GM18907 (cell line): ENCODE measurements around the gene MAST1.
"Not testable (repeated sequence)": the region's sequence is repeated elsewhere in the genome, so short reads cannot be mapped to it uniquely, and the experiment has no call there.

Experiments used
- ATAC-seq: cut with Tn5 transposase; IDR thresholded peaks from one replicate; pipeline ENCODE4 v1.9.1; 2021; ENCODE audit warnings: mild to moderate bottlenecking, moderate library complexity; ENCODE audit not compliant: unreplicated experiment

The MAST1 gene

DNA sequence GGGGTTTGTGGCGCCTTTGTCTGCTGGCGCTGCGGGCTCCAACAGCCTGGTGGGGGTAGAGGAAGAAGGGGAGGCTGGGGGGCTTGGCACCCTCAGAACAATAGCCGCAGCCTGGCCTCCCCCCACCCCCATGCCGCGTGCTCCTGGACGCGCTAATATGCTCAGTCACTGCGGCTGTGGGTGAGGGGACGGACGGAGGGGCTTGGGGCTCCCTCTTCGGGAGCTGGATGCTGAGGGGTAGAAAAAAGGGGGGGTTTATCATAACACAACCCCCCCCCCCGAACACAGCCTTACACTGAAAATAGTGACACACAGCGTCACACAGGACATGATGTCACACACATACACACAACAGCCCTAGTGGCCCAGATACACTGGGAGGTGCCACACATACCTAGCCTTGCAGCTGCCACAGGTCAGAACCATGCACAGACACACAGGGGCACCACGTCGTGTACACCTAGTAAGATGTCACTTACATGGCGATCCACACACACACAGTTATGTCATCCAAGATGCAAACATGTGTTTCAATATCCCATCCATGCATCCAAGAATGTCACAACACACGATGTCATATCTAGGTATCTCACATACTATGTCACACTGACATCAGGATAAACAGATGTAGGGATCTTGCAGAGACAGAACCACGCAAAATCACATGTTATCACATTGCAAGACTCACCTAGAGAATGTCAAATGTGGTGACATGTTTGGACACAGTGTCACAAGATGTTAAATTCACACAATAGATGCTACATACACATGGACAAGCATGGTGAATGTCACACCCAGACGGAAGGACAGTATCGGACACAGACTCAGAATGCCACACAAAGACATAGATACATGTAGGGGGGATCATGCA is 806 bp downstream of the MAST1 start:
- no peak for ATAC-seq

DNA sequence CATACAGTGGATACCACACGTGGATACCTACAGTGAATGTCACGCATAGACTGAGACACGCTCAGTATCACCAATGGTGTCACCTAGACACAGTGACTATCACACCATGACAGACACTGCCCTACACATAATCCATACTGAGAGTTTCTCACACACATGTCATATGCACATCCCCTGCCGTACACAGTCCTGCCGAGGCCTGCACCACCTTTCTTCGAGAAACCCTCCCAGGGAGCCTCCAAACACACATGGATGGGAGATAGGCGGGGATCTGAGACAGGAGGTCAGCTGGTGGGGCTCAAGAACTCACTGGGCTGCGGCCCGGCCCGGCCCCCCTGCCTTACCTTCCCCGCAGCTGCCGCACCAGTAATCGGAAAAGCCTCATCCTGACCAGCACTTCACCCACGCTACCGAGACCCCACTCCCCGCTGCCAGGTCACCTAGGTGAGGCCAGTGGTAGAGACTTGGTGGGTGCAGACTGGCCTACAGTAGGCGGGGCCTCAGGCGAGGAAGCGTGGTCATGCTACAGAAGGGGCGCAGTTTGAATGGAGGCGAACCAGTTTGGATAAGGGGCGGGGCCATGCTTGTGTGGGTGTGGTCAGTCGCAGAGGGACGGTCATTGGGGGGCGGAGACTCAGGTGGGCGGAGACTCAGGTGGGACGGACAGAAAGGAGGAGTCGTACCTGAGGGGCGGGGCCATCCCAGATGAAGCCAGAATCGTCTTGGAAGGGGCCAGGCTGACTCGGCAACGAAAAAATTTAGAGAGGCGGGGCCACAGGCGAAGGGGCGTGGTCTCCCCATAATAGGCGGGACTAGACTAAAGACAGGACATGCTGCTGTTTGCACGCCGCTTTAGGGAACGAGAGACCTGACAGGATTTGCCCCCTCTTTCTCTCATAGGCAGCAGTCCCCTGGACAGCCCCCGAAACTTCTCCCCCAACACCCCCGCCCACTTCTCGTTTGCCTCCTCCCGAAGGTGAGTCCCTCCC is 2.1 kb downstream of the MAST1 start:
- no peak for ATAC-seq

DNA sequence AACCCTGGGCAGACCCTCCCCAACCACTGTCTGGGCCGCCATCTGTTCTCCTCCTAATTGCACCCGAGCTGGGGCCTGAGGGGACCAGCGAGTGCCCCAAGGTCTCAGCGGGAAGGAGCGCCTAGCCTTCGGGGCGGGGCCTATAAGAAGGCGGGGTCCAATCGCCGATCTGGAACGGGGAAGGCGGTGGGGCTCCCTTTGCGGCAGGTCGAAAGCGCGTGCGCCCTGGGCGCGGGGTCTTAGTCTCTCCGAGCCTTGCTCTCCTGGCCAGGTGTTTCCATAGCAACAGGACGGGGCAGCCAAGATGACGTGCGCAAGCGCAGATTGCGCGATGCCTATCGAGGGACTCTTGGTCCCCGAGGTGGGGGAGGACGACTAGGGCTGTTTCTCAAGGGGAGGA is 2.8 kb downstream of the MAST1 start:
- ATAC-seq, result no peak

DNA sequence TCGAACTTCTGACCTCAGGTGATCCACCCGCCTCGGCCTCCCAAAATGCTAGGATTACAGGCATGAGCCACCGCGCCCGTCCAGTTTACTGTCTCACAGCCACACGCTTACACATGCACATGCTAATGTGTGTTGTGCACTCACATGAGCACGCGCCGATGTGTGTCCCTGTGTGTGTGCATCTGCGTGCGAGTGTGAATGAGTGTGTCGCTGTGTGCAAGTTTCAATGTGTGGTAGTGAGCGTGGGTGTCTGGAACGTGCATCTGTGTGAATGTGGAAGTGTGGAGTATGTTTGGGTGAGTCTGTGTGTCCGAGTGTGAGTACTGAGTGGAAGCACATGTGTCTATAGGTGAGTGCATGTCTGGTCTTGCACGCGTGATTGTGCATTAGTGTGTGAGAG is 4.2 kb downstream of the MAST1 start:
- no peak for ATAC-seq

DNA sequence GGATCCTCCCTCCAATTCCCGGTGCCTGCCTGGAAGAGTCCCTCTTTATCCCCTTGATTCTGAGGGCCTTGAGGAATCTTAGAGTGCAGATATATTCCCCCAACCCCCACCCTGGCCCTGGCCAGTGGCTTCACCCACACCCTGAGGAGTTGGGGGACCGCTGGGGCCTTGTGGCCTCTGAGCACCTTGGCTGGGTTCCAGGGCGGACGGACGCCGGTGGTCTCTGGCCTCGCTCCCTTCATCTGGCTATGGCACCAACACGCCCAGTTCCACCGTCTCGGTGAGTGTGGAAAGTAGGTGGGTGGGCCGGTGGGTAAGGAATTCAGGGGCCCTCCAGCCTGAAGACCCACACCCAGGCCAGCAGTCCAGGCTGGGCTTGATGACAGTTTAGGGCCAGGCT is 5.0 kb downstream of the MAST1 start:
- no peak for ATAC-seq

DNA sequence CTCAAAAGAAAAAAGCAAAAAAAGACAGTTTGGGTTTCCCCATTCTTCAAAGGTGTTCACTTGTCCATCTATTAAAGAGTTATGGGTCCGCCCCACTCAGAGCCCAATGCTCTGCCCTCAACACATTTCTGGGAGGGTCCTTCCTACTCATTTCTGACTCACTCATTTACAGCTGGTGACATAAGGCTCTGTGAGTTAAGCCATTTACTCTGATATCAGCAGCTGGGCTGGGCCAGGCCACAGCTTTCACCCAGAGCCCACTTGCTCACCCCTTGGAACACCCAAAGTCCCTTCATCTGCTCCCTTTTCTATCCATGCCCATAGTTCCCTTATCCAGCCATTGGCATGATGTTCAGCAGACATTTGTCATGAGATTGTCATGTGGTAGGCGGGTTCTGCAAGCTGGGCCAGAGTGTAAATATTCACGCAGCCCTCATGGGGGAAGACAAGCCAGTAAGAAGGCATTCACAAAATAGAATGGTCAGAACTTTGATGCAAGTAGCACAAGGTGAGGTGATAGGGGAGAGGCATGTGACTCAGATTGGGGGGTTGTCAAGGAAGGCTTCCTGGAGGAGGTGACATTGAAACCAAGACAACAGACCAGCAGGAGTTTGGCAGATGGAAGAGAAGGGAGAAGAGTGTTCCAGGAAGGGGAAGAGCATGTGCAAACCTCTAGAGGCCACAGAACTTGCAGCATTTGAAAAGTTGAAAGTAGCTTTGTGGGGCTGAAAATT is 5.9 kb downstream of the MAST1 start:
- no peak for ATAC-seq

DNA sequence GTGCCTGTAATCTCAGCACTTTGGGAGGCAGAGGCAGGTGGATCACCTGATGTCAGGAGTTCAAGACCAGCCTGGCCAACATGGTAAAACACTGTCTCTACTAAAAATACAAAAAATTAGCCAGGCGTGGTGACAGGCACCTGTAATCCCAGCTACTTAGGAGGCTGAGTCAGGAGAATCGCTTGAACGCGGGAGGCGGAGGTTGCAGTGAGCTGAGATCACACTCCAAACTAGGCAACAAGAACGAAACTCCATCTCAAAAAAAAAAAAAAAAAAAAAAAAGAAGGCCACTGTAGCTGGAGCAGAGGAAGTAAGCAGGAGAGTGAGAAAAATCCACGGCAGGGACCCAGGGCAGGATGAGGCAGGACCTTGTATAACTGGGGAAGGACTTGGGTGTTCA is 8.3 kb downstream of the MAST1 start:
- ATAC-seq, result not testable (repeated sequence)

DNA sequence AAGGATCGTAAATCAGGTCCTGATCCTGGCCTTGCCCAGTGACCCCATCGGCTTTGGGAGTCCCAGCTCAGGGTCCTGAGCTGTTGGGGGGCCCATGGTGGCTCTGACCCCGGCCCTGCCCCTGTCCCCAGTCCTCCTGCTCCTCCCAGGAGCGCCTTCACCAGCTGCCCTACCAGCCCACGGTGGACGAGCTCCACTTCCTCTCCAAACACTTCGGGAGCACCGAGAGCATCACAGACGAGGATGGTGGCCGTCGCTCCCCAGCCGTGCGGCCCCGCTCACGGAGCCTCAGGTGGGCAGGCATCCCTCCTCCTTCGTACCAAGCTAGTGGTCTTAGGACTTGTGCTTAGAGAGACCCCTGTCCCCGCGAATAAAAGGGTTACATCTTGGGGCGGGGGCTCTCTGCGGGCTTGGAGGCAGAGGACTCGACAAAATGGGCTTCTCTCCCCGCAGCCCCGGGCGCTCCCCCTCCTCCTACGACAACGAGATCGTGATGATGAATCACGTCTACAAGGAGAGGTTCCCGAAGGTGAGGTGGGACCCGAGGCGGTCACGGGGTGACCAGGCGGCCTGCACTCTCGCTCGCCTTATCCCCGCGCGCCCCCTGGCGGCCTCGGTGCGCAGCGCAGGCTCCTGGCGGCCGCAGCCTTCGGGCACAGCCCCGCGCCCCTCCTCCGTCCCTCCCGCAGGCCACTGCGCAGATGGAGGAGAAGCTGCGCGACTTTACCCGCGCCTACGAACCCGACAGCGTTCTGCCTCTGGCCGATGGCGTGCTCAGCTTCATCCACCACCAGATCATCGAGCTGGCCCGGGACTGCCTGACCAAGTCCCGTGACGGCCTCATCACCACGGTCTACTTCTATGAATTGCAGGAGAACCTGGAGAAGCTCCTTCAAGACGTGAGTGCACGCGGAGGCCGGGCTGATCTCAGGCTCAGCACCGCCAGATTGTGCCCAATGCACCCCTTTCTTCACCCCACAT is 9.1 kb downstream of the MAST1 start:
- ATAC-seq, result peak; percentile 60

DNA sequence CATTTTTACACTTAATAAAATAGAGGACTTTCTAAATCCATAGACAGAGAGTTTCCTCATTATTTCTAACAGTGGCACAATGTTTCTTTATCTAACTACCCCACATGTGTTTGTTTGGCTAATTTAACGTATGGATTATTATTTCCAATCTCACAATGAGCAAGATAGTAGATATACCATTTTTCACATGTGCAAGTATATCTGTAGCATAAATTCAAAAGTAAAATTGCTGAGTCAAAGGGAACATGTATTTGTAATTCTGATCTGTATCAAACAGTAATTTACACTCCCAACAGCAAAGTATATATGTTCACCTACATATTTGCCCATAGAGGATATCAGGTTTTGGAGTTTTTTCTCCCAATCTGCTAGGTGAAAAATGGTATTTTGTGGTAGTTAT is 18.3 kb downstream of the MAST1 start:
- ATAC-seq, result no peak

DNA sequence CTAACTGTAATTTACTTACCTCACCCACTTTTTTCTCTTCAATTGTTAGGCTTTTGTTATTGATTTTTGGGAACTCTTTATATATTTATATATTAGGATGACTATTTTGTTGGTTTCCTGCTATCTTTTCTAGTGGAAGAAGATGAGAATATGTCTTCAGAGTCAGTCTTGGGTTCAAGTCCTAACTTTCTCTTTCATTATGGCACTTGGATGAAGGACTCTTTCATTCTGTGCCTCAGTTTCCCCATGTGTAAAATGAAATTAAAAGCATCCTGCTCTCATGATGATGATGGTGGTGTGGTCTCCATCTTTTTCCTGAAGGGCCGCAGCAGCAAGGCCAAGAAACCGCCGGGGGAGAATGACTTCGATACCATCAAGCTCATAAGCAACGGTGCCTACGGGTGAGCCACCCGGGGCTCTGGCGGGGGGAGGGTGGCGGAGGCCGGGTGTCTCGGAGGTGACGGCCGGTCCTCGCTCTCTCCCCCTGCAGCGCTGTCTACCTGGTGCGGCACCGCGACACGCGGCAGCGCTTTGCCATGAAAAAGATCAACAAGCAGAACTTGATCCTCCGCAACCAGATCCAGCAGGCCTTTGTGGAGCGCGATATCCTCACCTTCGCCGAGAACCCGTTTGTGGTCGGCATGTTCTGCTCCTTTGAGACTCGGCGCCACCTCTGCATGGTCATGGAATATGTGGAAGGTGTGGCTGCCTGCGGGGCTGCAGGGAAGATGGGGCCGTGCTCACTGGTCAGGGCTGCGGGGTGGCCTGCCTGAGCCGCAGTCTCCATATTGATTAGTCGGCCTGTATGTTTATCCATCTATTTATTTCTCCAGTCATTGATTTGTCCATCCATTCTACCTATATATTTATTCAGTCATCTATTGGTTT is 20.0 kb downstream of the MAST1 start:
- ATAC-seq, result no peak

DNA sequence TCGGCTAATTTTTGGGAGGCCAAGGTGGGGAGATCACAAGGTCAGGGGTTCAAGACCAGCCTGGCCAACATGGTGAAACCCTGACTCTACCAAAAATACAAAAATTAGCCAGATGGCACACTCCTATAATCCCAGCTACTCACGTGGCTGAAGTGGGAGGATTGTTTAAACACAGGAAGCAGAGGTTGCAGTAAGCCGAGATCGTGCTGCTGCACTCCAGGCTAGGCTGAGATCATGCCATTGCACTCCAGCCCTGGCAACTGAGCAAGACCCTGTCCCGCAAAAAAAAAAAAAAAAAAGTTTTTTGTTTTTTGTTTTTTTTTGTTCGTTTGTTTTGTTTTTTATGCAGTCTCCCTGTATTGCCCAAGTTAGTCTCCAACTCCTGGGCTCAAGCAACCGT is 21.2 kb downstream of the MAST1 start:
- no peak for ATAC-seq

DNA sequence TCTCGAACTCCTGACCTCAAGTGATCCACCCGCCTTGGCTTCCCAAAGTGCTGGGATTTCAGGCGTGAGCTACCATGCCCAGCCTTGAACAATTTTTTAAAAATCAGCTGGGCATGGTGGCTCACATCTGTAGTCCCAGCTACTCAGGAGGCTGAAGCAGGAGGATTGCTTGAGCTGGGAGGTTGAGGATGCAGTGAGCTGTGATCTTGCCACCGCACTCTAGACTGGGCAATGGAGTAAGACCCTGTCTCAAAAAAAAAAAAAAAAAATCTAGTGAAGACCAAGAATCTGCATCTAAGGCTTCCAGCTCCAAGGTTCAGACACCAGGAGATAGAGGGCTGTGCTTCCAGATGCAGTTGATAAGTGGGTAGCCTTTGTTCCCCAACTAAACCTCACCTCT is 25.8 kb downstream of the MAST1 start:
- no peak for ATAC-seq

DNA sequence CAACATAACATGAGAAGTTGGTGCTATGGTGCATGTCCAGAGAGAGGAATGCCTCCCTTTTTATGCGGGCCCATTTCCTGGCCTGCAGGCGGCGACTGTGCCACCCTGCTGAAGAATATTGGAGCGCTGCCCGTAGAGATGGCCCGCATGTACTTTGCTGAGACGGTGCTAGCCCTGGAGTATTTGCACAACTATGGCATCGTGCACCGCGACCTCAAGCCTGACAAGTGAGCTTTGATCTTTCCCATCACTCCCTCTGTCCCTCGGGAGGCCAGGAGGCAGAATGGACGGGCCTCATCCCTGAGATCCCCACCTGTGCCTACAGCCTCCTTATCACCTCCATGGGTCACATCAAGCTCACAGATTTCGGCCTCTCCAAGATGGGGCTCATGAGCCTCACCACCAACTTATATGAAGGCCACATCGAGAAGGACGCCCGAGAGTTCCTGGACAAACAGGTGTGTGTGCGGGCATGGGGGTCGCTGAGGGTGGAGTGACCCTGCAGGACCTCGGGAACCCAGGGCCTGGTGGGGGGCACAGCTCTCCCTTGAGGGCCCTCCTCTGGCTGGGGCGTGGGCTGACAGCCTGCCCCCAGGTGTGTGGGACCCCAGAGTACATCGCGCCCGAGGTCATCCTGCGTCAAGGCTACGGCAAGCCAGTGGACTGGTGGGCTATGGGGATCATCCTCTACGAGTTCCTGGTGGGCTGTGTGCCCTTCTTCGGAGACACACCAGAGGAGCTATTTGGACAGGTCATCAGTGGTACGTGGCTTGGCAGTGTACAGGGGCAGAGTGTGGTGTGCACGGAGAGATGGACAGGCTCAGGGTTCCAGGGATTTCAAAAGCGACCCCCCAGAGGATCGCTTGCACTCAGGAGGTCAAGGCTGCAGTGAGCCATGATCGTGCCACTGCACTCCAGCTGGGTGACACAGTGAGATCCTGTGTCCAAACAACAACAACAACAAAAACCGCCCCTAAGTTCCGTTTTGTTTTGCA is 26.7 kb downstream of the MAST1 start:
- ATAC-seq, result no peak

DNA sequence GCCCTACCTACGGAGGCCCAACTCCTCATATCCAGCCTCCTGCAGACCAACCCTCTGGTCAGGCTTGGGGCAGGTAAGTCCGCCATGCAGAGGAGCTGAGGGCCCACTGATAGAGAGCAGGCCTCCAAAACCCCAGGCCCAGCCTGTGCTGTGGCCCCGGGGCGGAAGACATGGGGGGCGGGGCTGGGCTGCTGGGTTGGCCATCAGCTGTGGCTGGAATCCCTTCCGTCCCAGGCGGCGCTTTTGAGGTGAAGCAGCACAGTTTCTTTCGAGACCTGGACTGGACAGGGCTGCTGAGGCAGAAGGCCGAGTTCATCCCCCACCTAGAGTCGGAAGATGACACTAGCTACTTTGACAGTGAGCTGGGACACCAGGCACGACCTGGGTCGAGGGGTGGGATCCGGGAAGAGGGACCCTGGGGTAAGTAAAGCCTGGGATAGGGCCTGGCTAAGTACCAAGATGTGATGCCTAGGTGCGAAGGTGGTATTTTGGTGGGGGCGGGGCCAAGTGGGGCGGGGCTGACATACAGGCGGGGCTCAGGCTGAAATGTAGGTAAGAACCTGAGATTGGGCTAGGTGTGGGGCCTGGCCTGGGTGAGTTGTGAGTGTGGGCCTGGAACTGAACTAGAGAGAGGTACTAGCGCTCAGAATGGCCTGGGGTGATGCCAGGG is 27.6 kb downstream of the MAST1 start:
- no peak for ATAC-seq

DNA sequence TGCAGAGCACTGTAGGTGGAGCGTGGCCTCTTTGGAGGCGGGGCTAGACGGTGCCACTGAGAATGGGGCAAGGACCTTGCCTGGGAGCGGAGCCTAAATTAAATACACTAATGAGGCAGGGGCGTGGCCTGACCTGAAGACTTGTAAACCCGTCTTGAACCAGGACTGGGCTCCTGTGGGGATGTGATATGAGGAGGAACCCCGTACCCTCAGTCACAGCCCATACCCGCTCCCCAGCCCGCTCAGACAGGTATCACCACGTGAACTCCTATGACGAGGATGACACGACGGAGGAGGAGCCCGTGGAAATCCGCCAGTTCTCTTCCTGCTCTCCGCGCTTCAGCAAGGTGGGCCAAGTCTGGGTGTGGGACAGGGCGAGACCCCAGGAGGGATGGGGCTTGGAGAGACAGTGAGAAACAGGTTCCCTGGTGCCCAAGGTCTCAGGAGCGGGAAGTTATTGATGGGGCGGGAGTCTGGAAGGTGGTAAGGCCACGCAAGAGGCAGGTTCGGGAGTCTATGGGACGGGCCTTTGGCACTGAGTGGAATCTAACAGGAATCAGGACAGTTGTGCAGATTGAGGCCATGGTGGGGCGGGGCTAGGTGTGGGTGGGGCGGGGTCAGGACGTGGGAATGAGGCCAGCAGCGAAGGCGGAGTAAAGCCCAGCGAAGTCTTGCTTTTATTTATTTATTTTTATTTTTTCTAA is 28.3 kb downstream of the MAST1 start:
- no peak for ATAC-seq
